ENCODE measurements around the gene AKAP12.

DNA sequence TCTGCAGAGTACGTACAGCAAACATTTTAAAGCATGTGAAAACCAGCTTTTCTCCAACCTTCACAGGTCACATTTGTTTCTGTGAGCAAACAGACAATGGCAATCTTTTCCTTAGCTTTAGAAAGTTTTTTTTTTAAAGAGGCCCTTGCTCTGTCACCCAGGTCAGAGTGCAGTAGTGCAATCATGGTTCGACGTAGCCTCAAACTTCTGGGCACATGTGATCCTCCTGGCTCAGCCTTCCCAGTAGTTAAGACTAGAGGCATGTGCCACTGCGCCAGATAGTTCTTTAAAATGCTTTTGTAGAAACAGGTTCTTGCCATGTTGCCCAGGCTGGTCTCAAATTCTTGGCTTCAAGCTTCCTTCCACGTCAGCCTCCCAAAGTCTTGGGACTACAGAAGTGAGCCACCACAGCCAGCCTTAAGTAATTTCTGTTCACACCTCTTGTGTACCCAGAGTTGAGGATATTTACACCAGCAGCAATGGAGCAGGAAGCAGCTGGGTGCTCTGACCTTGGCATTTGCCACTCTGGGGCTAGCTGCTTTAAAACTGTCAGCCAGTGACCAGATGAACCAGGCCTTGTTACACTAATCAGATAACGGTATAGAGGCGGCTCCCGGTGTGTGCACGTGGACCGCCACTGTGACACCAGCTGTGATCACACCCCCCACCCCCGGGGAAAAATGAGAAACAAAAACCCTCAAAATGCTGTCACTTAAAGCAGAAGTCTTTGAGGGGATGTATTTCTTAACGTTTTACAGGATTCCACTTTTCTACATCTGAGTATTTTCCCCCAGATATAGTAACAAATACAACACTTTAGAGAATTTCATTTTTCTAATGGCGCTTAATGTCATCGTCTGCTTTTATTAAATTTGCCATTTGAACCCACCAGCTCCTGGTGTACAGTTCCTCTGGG is 71.3 kb downstream of the AKAP12 start:
- TF ChIP-seq, protein P1, sequence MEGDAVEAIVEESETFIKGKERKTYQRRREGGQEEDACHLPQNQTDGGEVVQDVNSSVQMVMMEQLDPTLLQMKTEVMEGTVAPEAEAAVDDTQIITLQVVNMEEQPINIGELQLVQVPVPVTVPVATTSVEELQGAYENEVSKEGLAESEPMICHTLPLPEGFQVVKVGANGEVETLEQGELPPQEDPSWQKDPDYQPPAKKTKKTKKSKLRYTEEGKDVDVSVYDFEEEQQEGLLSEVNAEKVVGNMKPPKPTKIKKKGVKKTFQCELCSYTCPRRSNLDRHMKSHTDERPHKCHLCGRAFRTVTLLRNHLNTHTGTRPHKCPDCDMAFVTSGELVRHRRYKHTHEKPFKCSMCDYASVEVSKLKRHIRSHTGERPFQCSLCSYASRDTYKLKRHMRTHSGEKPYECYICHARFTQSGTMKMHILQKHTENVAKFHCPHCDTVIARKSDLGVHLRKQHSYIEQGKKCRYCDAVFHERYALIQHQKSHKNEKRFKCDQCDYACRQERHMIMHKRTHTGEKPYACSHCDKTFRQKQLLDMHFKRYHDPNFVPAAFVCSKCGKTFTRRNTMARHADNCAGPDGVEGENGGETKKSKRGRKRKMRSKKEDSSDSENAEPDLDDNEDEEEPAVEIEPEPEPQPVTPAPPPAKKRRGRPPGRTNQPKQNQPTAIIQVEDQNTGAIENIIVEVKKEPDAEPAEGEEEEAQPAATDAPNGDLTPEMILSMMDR (IDR thresholded peaks at IDR 0.05) = no peak
- TF ChIP-seq POLR2A (IDR thresholded peaks at IDR 0.05) = no peak

All from vagina (tissue), 2 donors.